Esophagus muscularis mucosa (tissue), 4 donors: ENCODE data around the gene UGT1A3. TPM values are rescaled to one million over a fixed set of nuclear protein-coding genes. Genes with fewer than 3 reads are reported as not detected.

Experiments
- DNase-seq: peaks from one replicate; pipeline ENCODE4 v3.0.0-alpha.2; 2017; ENCODE audit errors: extremely low spot score
- H3K27ac ChIP-seq, 4 donors: fragments of 200-600 bp; sonication (generic); replicated peaks in 1 of 4; 1 replicate in 3 of 4; 2 replicates in 1 of 4; pipeline ENCODE4 v1.5.1; 2016 to 2019; ENCODE audit warnings: mild to moderate bottlenecking in 1 of 4
- H3K27me3 ChIP-seq, 4 donors: fragments of 200-600 bp; sonication (generic); one replicate each; pipeline versions ENCODE4 v1.5.1 to v1.6.0; 2016 to 2019
- H3K36me3 ChIP-seq, 4 donors: fragments of 200-600 bp; sonication (generic); one replicate each; pipeline ENCODE4 v1.5.1; 2016 to 2019
- H3K4me1 ChIP-seq, 4 donors: fragments of 200-600 bp; sonication (generic); one replicate each; pipeline ENCODE4 v1.5.1; 2016 to 2019
- H3K4me3 ChIP-seq, 4 donors: fragments of 200-600 bp; sonication (generic); 1 replicate in 2 of 4; 2 replicates in 2 of 4; pipeline ENCODE4 v1.5.1; 2016 to 2019; ENCODE audit warnings: mild to moderate bottlenecking in 4 of 4, moderate library complexity in 1 of 4
- H3K9me3 ChIP-seq, 4 donors: fragments of 200-600 bp; sonication (generic); 1 replicate in 3 of 4; 2 replicates in 1 of 4; pipeline ENCODE4 v1.5.1; 2016 to 2019
- EP300 ChIP-seq: sonication (generic); formaldehyde crosslinking; IDR thresholded peaks from one replicate; pipeline ENCODE4 v1.6.1; 2017; ENCODE audit warnings: antibody characterized with exemption
- POLR2A ChIP-seq: fragments of 450-650 bp; IDR thresholded peaks from one replicate; pipeline ENCODE4 v1.6.1; 2017; ENCODE audit warnings: antibody characterized with exemption, moderate library complexity, mild to moderate bottlenecking, low read depth
- POLR2AphosphoS5 ChIP-seq, 2 donors: sonication (generic); formaldehyde crosslinking; IDR thresholded peaks; one replicate each; pipeline ENCODE4 v1.6.1; 2017; ENCODE audit warnings: antibody characterized with exemption in 2 of 2
- WGBS: methylation state at CpG from one replicate; pipeline ENCODE4 v1.1.5; 2018; 5-methylcytosine and 5-hydroxymethylcytosine counted together
- intact Hi-C: fragments of 100-400 bp; cut with DNase I; formaldehyde crosslinking; loops from one replicate; pipeline ENCODE4 v1.15.1; 2023
- total RNA-seq, 4 donors: library from RNA; depleted of rRNA; stranded (reverse); fragments of >200 nt; gene quantifications; one replicate each; pipeline versions ENCODE4 v1.1.0 to v1.2.1, GENCODE V29; 2016
- TF ChIP-seq, protein P1 (sequence below), 3 experiments: fragments of 200-600 bp in 2 of 3; fragments of 450-650 bp in 1 of 3; sonication (generic) in 2 of 3; IDR thresholded peaks; one replicate each; pipeline ENCODE4 v1.5.1; 2017 to 2019; ENCODE audit warnings: antibody characterized with exemption in 3 of 3, mild to moderate bottlenecking in 2 of 3, moderate library complexity in 1 of 3

Gene UGT1A3
- total RNA-seq, 4 donors from 2014 or later, result not detected

- no peak overlapping the region for H3K4me3 ChIP-seq
- H3K27me3 ChIP-seq, result peaks cover 0 to 3% (median 0%) of the 10 kb centered on the region in 4 donors
- DNase-seq, result no peak
- no peaks in the 10 kb centered on the region for H3K4me1 ChIP-seq
- no peaks in the 10 kb centered on the region for H3K36me3 ChIP-seq
- TF ChIP-seq POLR2A (no peak), EP300 (no peak)
- no peaks in the 10 kb centered on the region for H3K9me3 ChIP-seq
- WGBS, result 69% methylated on average over 3 of the region's 3 CpGs
- intact Hi-C loops, result no loop called here
- H3K27ac ChIP-seq, result no peak overlapping the region
Measured at GRCh38 chr2:233813236-233814055, 84.6 kb downstream of the UGT1A3 start.

- no peak for DNase-seq
- 30% methylated on average over 2 of the region's 2 CpGs for WGBS
- Histone ChIP-seq H3K9me3 (no peaks in the 10 kb centered on the region), H3K27me3 (peaks cover 0 to 5% (median 0%) of the 10 kb centered on the region in 4 donors), H3K36me3 (no peaks in the 10 kb centered on the region), H3K4me1 (no peaks in the 10 kb centered on the region), H3K27ac (no peak overlapping the region), H3K4me3 (no peak overlapping the region)
- TF ChIP-seq POLR2AphosphoS5 (IDR thresholded peaks at IDR 0.05) (no peak), EP300 (no peak), POLR2A (no peak)
- TF ChIP-seq, protein P1, sequence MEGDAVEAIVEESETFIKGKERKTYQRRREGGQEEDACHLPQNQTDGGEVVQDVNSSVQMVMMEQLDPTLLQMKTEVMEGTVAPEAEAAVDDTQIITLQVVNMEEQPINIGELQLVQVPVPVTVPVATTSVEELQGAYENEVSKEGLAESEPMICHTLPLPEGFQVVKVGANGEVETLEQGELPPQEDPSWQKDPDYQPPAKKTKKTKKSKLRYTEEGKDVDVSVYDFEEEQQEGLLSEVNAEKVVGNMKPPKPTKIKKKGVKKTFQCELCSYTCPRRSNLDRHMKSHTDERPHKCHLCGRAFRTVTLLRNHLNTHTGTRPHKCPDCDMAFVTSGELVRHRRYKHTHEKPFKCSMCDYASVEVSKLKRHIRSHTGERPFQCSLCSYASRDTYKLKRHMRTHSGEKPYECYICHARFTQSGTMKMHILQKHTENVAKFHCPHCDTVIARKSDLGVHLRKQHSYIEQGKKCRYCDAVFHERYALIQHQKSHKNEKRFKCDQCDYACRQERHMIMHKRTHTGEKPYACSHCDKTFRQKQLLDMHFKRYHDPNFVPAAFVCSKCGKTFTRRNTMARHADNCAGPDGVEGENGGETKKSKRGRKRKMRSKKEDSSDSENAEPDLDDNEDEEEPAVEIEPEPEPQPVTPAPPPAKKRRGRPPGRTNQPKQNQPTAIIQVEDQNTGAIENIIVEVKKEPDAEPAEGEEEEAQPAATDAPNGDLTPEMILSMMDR (IDR thresholded peaks at IDR 0.05), result no peak
- intact Hi-C loops, result no loop called here
Measured at GRCh38 chr2:233814056-233814835, 85.4 kb downstream of the UGT1A3 start.

GRCh38 chr2:233815861-233816260, 87.0 kb downstream of the UGT1A3 start:
- no peaks in the 10 kb centered on the region for H3K9me3 ChIP-seq
- DNase-seq, result no peak
- no peak overlapping the region for H3K4me3 ChIP-seq
- intact Hi-C loops, result no loop called here
- no peak for TF ChIP-seq POLR2AphosphoS5 (IDR thresholded peaks at IDR 0.05)
- TF ChIP-seq POLR2A, result no peak
- TF ChIP-seq, protein P1 (IDR thresholded peaks at IDR 0.05), result no peak
- no peak for TF ChIP-seq EP300
- H3K36me3 ChIP-seq, result no peaks in the 10 kb centered on the region
- H3K27ac ChIP-seq, result no peak overlapping the region
- 72% methylated on average over 6 of the region's 6 CpGs for WGBS
- peaks cover 0 to 5% (median 0%) of the 10 kb centered on the region in 4 donors for H3K27me3 ChIP-seq
- H3K4me1 ChIP-seq, result no peaks in the 10 kb centered on the region

GRCh38 chr2:233816334-233816733, 87.5 kb downstream of the UGT1A3 start:
- no peak for DNase-seq
- WGBS, result 29% methylated on average over 2 of the region's 2 CpGs
- Histone ChIP-seq H3K4me3 (no peak overlapping the region), H3K27me3 (peaks cover 0 to 5% (median 0%) of the 10 kb centered on the region in 4 donors), H3K27ac (no peak overlapping the region), H3K9me3 (no peaks in the 10 kb centered on the region), H3K36me3 (no peaks in the 10 kb centered on the region), H3K4me1 (no peaks in the 10 kb centered on the region)
- TF ChIP-seq, protein P1 (IDR thresholded peaks at IDR 0.05), result no peak
- no peak for TF ChIP-seq EP300
- TF ChIP-seq POLR2AphosphoS5 (IDR thresholded peaks at IDR 0.05), result no peak
- intact Hi-C loops, result no loop called here

- intact Hi-C loops, result no loop called here
- no peak overlapping the region for H3K4me3 ChIP-seq
- WGBS, result 71% methylated on average over 4 of the region's 4 CpGs
- no peaks in the 10 kb centered on the region for H3K4me1 ChIP-seq
- H3K27ac ChIP-seq, result no peak overlapping the region
- no peaks in the 10 kb centered on the region for H3K36me3 ChIP-seq
- peaks cover 0 to 5% (median 0%) of the 10 kb centered on the region in 4 donors for H3K27me3 ChIP-seq
- TF ChIP-seq POLR2AphosphoS5 (IDR thresholded peaks at IDR 0.05), result no peak
- TF ChIP-seq POLR2A, result no peak
- TF ChIP-seq EP300, result no peak
- TF ChIP-seq, protein P1 (IDR thresholded peaks at IDR 0.05), result no peak
- DNase-seq, result no peak
- H3K9me3 ChIP-seq, result no peaks in the 10 kb centered on the region
Measured at GRCh38 chr2:233816771-233817170, 87.9 kb downstream of the UGT1A3 start.
